OCI-LY3 (cell line): ENCODE measurements around the gene CCDC194.
A peak's percentile ranks its signal among the peaks of the same experiment; 100 is the strongest.

Source experiments
- EZH2phosphoT487 ChIP-seq: fragments of 200-600 bp; shearing (Covaris generic); IDR thresholded peaks from 2 replicates; pipeline ENCODE4 v1.6.1; 2018; ENCODE audit warnings: antibody characterized with exemption, mixed run types, low read depth
- TF ChIP-seq, protein P1 (sequence below): fragments of 200-600, 300-600 bp; sonication (generic); IDR thresholded peaks from 2 replicates; pipeline ENCODE4 v1.5.1; 2014; ENCODE audit warnings: antibody characterized with exemption, low read length, low read depth

DNA sequence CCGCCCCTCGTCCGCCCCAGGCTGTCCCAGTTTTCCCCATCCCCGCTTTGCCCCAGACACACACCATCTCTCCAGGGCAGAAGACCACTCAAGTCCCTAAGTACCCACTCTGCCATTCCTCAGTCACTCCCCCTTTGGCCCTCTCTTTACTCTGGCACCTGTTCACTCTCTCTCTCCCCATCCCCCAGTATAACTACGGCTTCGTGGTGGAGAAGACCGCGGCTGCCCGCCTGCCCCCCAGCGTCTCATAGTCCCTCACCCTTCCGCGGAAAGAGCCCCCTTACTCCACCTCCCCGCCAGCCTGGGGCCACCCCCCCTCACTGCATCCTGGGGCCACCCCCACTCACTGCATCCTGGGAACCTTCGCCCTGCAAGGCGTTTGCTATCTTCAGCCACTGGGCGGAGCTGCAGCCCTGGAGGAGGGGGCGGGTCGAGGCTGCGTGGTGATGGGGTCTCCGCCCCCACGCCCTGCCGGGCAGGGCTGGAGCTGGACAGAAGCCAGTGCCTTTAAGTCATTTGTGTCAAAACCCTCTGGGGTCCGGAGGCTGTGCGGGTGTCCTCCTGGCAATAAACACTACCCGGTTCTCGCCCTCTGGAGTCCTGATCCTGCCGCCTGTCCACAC, 30.9 kb upstream of the CCDC194 start:
- TF ChIP-seq, protein P1, sequence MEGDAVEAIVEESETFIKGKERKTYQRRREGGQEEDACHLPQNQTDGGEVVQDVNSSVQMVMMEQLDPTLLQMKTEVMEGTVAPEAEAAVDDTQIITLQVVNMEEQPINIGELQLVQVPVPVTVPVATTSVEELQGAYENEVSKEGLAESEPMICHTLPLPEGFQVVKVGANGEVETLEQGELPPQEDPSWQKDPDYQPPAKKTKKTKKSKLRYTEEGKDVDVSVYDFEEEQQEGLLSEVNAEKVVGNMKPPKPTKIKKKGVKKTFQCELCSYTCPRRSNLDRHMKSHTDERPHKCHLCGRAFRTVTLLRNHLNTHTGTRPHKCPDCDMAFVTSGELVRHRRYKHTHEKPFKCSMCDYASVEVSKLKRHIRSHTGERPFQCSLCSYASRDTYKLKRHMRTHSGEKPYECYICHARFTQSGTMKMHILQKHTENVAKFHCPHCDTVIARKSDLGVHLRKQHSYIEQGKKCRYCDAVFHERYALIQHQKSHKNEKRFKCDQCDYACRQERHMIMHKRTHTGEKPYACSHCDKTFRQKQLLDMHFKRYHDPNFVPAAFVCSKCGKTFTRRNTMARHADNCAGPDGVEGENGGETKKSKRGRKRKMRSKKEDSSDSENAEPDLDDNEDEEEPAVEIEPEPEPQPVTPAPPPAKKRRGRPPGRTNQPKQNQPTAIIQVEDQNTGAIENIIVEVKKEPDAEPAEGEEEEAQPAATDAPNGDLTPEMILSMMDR, result peak; percentile 66
- no peak for TF ChIP-seq EZH2phosphoT487
